ENCODE results near the gene GRK4.

Gene GRK4

GRCh38 chr4:3021127-3021526 lies 57.8 kb downstream of the GRK4 start:
- TF ChIP-seq ZFX (IDR thresholded peaks at IDR 0.05; ENCODE audit: borderline replicate concordance) (no peak), CTCF (IDR thresholded peaks at IDR 0.05) (no peak)
- H3K27ac ChIP-seq, result no peak overlapping the region

DNA sequence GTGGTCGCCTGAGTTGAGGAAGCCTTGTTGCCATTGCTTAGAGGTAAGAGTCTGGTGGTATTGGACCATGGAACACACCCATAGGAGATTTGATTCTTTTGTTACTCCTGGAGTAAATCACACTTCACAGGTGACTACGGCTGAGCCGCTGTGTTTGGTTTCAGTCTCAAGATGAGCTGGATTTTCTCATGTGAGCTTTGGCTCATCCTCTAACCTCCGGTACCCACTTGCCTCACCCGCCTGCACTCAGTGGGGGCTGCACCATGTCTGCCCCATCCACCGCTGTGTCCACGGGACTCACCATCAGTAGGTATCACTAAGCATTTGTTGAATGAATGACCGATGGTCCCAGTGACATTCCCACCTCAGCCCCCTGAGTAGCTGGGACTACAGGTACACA lies 58.3 kb downstream of the GRK4 start:
- H3K27ac ChIP-seq, result no peak overlapping the region
- TF ChIP-seq CTCF (IDR thresholded peaks at IDR 0.05) (no peak), ZFX (IDR thresholded peaks at IDR 0.05; ENCODE audit: borderline replicate concordance) (no peak)

GRCh38 chr4:3022112-3022511 lies 58.7 kb downstream of the GRK4 start:
- TF ChIP-seq CTCF (IDR thresholded peaks at IDR 0.05) (no peak), ZFX (IDR thresholded peaks at IDR 0.05; ENCODE audit: borderline replicate concordance) (no peak)
- no peak overlapping the region for H3K27ac ChIP-seq

- no peak overlapping the region for H3K27ac ChIP-seq
- no peak for TF ChIP-seq ZFX (IDR thresholded peaks at IDR 0.05; ENCODE audit: borderline replicate concordance)
- no peak for TF ChIP-seq CTCF (IDR thresholded peaks at IDR 0.05)
Measured at GRCh38 chr4:3022651-3023050, 59.3 kb downstream of the GRK4 start.

DNA sequence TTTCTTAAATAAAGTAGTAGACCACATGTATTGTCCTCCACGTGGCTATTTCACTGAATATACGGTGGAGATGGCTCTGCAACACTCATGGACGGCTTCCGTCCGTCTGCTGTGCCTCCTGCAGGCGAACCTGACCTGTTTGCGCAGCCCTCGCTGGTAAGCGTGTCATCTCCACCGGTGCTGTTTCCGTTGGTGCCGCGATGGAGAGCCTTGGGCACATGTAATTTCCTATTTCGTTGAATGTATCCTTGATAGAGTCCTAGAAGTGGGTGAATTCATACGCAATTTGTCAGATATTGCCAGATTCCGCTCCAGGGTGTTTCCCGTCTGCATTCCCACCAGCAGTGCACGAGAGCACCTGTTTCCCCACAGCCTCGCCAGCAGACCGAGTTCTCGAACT lies 62.5 kb downstream of the GRK4 start:
- H3K27ac ChIP-seq, result no peak overlapping the region

GRCh38 chr4:3026540-3026939 lies 63.2 kb downstream of the GRK4 start:
- TF ChIP-seq CTCF (IDR thresholded peaks at IDR 0.05) (no peak), ZFX (IDR thresholded peaks at IDR 0.05; ENCODE audit: borderline replicate concordance) (no peak)
- no peak overlapping the region for H3K27ac ChIP-seq

More for the DNA sequence above, 62.5 kb downstream of the GRK4 start:
- TF ChIP-seq ZFX (IDR thresholded peaks at IDR 0.05; ENCODE audit: borderline replicate concordance) (no peak), CTCF (IDR thresholded peaks at IDR 0.05) (no peak)

DNA sequence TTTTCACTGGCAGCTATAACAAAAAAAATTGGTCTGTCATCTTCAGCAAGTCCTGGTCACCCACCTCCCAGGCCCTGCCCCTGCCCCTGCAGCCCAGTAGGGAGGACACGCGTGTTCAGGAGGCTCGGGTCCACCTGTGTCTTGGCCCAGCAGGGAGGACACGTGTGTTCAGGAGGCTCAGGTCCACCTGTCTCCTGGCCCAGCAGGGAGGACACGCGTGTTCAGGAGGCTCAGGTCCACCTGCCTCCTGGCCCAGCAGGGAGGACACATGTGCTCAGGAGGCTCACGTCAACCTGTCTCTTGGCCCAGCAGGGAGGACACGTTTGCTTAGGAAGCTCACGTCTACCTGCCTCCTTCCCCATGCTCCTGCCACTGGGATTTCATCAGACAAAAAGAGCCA lies 66.1 kb downstream of the GRK4 start:
- no peak overlapping the region for H3K27ac ChIP-seq
- TF ChIP-seq ZFX (IDR thresholded peaks at IDR 0.05; ENCODE audit: borderline replicate concordance), result no peak
- no peak for TF ChIP-seq CTCF (IDR thresholded peaks at IDR 0.05)

Data from 22Rv1 (cell line).